Lower leg skin (tissue), 4 donors: ENCODE measurements around the gene CNGA1. TPM values are rescaled to one million over a fixed set of nuclear protein-coding genes. Genes with fewer than 3 reads are reported as not detected.

Experiments used
- DNase-seq, 2 donors: peaks; one replicate each; pipeline ENCODE4 v3.0.0-alpha.2; 2019; ENCODE audit warnings: low spot score in 2 of 2
- H3K4me3 ChIP-seq: fragments of 200-600 bp; sonication (generic); 2 replicates; pipeline ENCODE4 v1.5.1; 2017; ENCODE audit warnings: mild to moderate bottlenecking, low read depth; ENCODE audit not compliant: poor library complexity, severe bottlenecking
- CTCF ChIP-seq, 3 donors: fragments of 450-650 bp; IDR thresholded peaks; one replicate each; pipeline ENCODE4 v1.5.1; 2016; ENCODE audit warnings: antibody characterized with exemption in 3 of 3, mild to moderate bottlenecking in 3 of 3, moderate library complexity in 2 of 3
- POLR2A ChIP-seq, 2 donors: fragments of 450-650 bp; IDR thresholded peaks; one replicate each; pipeline ENCODE4 v1.6.1; 2016 to 2017; ENCODE audit warnings: antibody characterized with exemption in 2 of 2, mild to moderate bottlenecking in 1 of 2, moderate library complexity in 1 of 2
- WGBS, 2 donors: methylation state at CpG; one replicate each; pipeline ENCODE4 v1.1.5; 2018; 5-methylcytosine and 5-hydroxymethylcytosine counted together
- intact Hi-C: fragments of 100-400 bp; cut with DNase I; formaldehyde crosslinking; loops from one replicate; pipeline ENCODE4 v1.15.0; 2023; ENCODE audit warnings: low total_unique reads
- total RNA-seq, 4 donors: library from RNA; depleted of rRNA; stranded (reverse); fragments of >200 nt; gene quantifications; one replicate each; pipeline ENCODE4 v1.1.0, GENCODE V29; 2016

The CNGA1 gene
- total RNA-seq, 4 donors from 2014 or later = 3.6 to 12.8 (median 8.7) TPM

- DNase-seq = no peak
- no peak overlapping the region for H3K4me3 ChIP-seq
- TF ChIP-seq CTCF (IDR thresholded peaks at IDR 0.05) (no peak), POLR2A (IDR thresholded peaks at IDR 0.05) (no peak)
- intact Hi-C loops = no loop called here
These were observed 11.2 kb upstream of the CNGA1 start for GRCh38 chr4:48027653-48028052.

GRCh38 chr4:48025005-48025404 lies 8.5 kb upstream of the CNGA1 start:
- no peak overlapping the region for H3K4me3 ChIP-seq
- TF ChIP-seq CTCF (IDR thresholded peaks at IDR 0.05) (no peak), POLR2A (IDR thresholded peaks at IDR 0.05) (no peak)
- intact Hi-C loops = no loop called here
- 36 to 41% methylated on average over 2 of the region's 2 CpGs for WGBS, 2 donors
- no peak for DNase-seq

- WGBS, 2 donors = 61 to 68% methylated on average over 4 of the region's 4 CpGs
- no peak for DNase-seq
- no peak for TF ChIP-seq CTCF (IDR thresholded peaks at IDR 0.05)
- no peak for TF ChIP-seq POLR2A (IDR thresholded peaks at IDR 0.05)
- no peak overlapping the region for H3K4me3 ChIP-seq
- intact Hi-C loops = no loop called here
These were observed 8.0 kb upstream of the CNGA1 start for GRCh38 chr4:48024522-48024921.

- TF ChIP-seq CTCF (IDR thresholded peaks at IDR 0.05) (no peak), POLR2A (IDR thresholded peaks at IDR 0.05) (no peak)
- DNase-seq = no peak
- H3K4me3 ChIP-seq = no peak overlapping the region
- intact Hi-C loops = no loop called here
- WGBS, 2 donors = 79 to 83% methylated on average over 3 of the region's 3 CpGs
These were observed 5.8 kb upstream of the CNGA1 start for GRCh38 chr4:48022192-48022799.

GRCh38 chr4:48021100-48021499 lies 4.6 kb upstream of the CNGA1 start:
- WGBS, 2 donors = 90 to 95% methylated on average over 1 of the region's 1 CpG
- no peak overlapping the region for H3K4me3 ChIP-seq
- no peak for DNase-seq
- intact Hi-C loops = no loop called here
- no peak for TF ChIP-seq CTCF (IDR thresholded peaks at IDR 0.05)

GRCh38 chr4:48018112-48018511 lies 1.6 kb upstream of the CNGA1 start:
- intact Hi-C loops = loop anchor here (10.0 kb wide), 1 partner anchor 67 kb away; no protein-coding TSS in a partner anchor
- 53 to 56% methylated on average over 2 of the region's 2 CpGs for WGBS, 2 donors
- DNase-seq = no peak
- no peak overlapping the region for H3K4me3 ChIP-seq
- TF ChIP-seq POLR2A (IDR thresholded peaks at IDR 0.05) (no peak), CTCF (IDR thresholded peaks at IDR 0.05) (no peak)
